Stimulated activated naive CD8-positive, alpha-beta T cell treated with anti-CD3 and anti-CD28 coated beads, Interleukin-15, amount 100 ng/mL, for 72 hours (primary cell): ENCODE measurements around the gene NANOGP8.

Source experiments
- ATAC-seq: fragments of 150-1000 bp; cut with Tn5 transposase; 2 replicates; pipeline ENCODE4 v1.10.0; 2021; ENCODE audit warnings: mild to moderate bottlenecking, moderate library complexity
- DNase-seq, 2 donors: peaks; one replicate each; pipeline ENCODE4 v3.0.0; 2021 to 2022
- H3K27ac Mint-ChIP-seq, 2 donors: one replicate each; pipeline ENCODE4 v1.8.0; 2022; ENCODE audit warnings: mild to moderate bottlenecking in 2 of 2, mixed read lengths in 2 of 2, moderate library complexity in 2 of 2
- H3K27me3 Mint-ChIP-seq: one replicate; pipeline ENCODE4 v1.8.0; 2022; ENCODE audit warnings: mixed read lengths
- H3K4me1 Mint-ChIP-seq: one replicate; pipeline ENCODE4 v1.8.0; 2022; ENCODE audit warnings: mild to moderate bottlenecking, mixed read lengths
- H3K4me3 Mint-ChIP-seq, 2 donors: one replicate each; pipeline ENCODE4 v1.8.0; 2022; ENCODE audit warnings: mild to moderate bottlenecking in 2 of 2, mixed read lengths in 2 of 2, moderate library complexity in 1 of 2
- H3K9me3 Mint-ChIP-seq, 2 donors: one replicate each; pipeline ENCODE4 v1.8.0; 2022; ENCODE audit warnings: mixed read lengths in 2 of 2

NANOGP8 gene

GRCh38 chr15:35080226-35080625 is 4.9 kb downstream of the NANOGP8 start:
- DNase-seq: no peak
- Mint-ChIP-seq H3K4me1 (no peaks in the 10 kb centered on the region), H3K9me3 (peaks cover 0 to 3% of the 10 kb centered on the region in 2 donors), H3K27ac (no peak overlapping the region), H3K27me3 (peaks cover 8% of the 10 kb centered on the region), H3K4me3 (no peak overlapping the region)
- ATAC-seq: no peak

GRCh38 chr15:35078221-35078915 is 6.7 kb downstream of the NANOGP8 start:
- no peak overlapping the region for H3K27ac Mint-ChIP-seq
- H3K4me3 Mint-ChIP-seq: no peak overlapping the region
- DNase-seq (peak; percentile 12 to 33), ATAC-seq (peak; percentile 45)
- no peaks in the 10 kb centered on the region for H3K4me1 Mint-ChIP-seq
- H3K9me3 Mint-ChIP-seq: peaks cover 0 to 3% of the 10 kb centered on the region in 2 donors
- peaks cover 8% of the 10 kb centered on the region for H3K27me3 Mint-ChIP-seq

GRCh38 chr15:35071106-35071505 is 14.0 kb downstream of the NANOGP8 start:
- H3K4me3 Mint-ChIP-seq: no peak overlapping the region
- H3K27me3 Mint-ChIP-seq: peaks cover 2% of the 10 kb centered on the region
- no peak for ATAC-seq
- no peak for DNase-seq
- H3K9me3 Mint-ChIP-seq: no peaks in the 10 kb centered on the region
- no peaks in the 10 kb centered on the region for H3K4me1 Mint-ChIP-seq
- H3K27ac Mint-ChIP-seq: no peak overlapping the region

DNA sequence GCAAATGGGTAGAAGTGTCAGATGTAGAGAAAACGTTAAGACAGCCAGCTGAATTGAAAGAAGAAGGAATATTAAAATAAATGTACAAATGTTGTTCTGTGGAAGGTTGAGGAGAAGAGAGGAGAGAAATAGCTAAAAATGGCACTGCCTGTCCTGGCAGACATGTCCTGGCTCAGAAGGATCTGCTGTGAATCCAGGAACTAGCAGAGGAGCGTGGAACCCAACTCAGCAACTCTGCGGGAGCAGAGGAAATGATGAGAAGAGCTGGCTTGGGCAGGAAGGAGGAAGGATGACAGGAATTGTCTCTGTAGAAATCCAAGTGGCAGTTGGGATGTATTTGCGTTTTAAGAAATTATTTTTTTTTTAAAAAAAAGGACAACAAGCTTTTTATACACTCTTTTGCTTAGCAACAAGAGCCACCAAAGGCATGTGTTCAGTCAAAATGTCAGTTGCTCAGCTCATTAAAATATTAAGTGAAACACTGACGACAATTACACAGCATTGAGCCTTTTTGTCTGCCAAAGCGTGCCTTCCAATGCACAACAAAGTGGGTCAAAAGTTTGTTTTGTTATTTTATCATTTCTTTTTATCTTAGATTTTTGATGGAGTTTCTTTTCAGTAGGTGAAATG is 16.1 kb downstream of the NANOGP8 start:
- ATAC-seq (no peak), DNase-seq (no peak)
- no peak overlapping the region for H3K4me3 Mint-ChIP-seq
- peak overlapping the region in 1 of 2 donors; percentile 50 for H3K27ac Mint-ChIP-seq
- no peaks in the 10 kb centered on the region for H3K4me1 Mint-ChIP-seq
- no peaks in the 10 kb centered on the region for H3K9me3 Mint-ChIP-seq
- H3K27me3 Mint-ChIP-seq: no peaks in the 10 kb centered on the region

DNA sequence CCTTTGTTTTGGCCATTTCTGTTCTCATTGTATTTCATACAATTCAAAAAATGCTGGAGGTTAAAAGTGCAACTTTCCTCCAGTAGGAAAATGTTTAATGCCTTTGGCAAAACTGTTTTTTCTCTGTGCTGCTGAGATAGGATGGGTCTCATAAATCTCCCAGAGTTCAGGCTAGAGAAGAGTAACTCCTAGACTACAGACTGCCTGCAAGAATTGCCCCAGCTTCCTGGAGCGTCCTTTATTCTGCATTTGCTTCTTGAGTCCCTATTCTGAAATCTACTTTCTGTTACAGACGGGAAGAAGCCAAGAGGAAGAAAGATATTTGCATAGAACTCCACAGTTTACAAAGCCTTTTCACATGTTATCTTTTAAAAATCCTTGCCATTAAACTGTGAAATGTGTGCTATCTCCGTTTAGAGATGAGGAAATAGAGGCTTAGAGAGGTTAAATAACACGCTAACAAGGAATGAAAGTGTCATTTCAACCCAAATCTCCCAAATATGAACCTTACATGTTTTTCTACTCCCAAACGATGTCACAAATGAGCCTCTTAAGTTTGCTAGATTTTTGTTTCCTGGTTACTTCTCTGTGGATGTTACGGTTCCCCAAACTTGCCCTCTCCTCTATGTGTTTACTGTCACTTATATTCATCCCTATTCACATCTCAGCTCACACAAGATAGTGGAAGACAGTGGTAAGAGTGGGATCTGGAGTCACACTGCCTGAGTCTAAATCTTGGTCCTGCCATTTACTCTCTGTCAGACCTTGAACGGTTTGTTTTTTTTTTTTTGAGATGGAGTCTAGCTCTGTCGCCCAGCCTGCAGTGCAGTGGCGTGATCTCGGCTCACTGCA is 17.4 kb downstream of the NANOGP8 start:
- no peaks in the 10 kb centered on the region for H3K27me3 Mint-ChIP-seq
- H3K9me3 Mint-ChIP-seq: no peaks in the 10 kb centered on the region
- no peak overlapping the region for H3K27ac Mint-ChIP-seq
- DNase-seq (no peak), ATAC-seq (no peak)
- no peaks in the 10 kb centered on the region for H3K4me1 Mint-ChIP-seq
- H3K4me3 Mint-ChIP-seq: no peak overlapping the region

GRCh38 chr15:35066094-35066493 is 19.0 kb downstream of the NANOGP8 start:
- H3K9me3 Mint-ChIP-seq: no peaks in the 10 kb centered on the region
- DNase-seq (no peak), ATAC-seq (no peak)
- H3K4me1 Mint-ChIP-seq: peaks cover 6% of the 10 kb centered on the region
- no peak overlapping the region for H3K27ac Mint-ChIP-seq
- no peaks in the 10 kb centered on the region for H3K27me3 Mint-ChIP-seq
- no peak overlapping the region for H3K4me3 Mint-ChIP-seq

GRCh38 chr15:35064576-35065190 is 20.4 kb downstream of the NANOGP8 start:
- Mint-ChIP-seq H3K27ac (no peak overlapping the region), H3K9me3 (no peaks in the 10 kb centered on the region), H3K27me3 (no peaks in the 10 kb centered on the region), H3K4me3 (no peak overlapping the region), H3K4me1 (peaks cover 6% of the 10 kb centered on the region)
- ATAC-seq (no peak), DNase-seq (no peak)

- Mint-ChIP-seq H3K4me3 (no peak overlapping the region), H3K4me1 (peaks cover 6% of the 10 kb centered on the region), H3K27ac (no peak overlapping the region), H3K9me3 (no peaks in the 10 kb centered on the region), H3K27me3 (no peaks in the 10 kb centered on the region)
- ATAC-seq: no peak
- no peak for DNase-seq
Observed at GRCh38 chr15:35062738-35063099, 22.4 kb downstream of the NANOGP8 start.

- Mint-ChIP-seq H3K27ac (no peak overlapping the region), H3K4me3 (no peak overlapping the region), H3K27me3 (no peaks in the 10 kb centered on the region), H3K4me1 (peaks cover 6% of the 10 kb centered on the region), H3K9me3 (no peaks in the 10 kb centered on the region)
- no peak for ATAC-seq
- no peak for DNase-seq
Observed at GRCh38 chr15:35061825-35062737, 23.0 kb downstream of the NANOGP8 start.

DNA sequence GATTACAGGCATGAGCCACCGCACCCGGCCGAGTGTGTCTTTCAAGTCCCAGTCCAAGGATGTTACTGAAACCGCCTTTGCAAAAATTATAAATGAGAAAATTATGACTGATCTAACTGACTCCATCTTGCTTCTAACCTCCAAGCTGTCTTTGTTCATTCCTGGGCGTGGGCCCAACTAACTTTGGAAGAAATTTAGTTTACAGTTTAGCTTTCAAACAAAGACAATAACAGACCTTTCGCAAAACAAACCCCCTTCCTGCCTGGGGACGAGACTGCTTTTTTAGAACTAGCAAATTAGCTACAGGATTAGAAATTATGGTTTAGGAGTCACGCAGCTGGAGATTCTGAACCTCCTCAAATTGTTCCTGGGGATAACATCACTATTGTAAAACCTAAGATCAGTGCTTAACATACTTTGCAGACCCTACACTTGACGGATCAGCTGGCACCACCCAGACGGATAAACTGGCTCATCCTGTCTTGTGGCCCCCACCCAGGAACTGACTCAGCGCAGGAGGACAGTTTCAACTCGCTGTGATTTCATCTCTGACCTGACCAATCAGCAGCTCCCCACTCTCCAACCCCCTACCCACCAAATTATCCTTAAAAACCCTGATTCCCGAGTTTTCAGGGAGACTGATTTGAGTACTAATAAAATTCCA is 23.8 kb downstream of the NANOGP8 start:
- no peak for ATAC-seq
- Mint-ChIP-seq H3K27ac (no peak overlapping the region), H3K27me3 (peaks cover 6% of the 10 kb centered on the region), H3K9me3 (no peaks in the 10 kb centered on the region), H3K4me3 (no peak overlapping the region), H3K4me1 (peaks cover 6% of the 10 kb centered on the region)
- no peak for DNase-seq

DNA sequence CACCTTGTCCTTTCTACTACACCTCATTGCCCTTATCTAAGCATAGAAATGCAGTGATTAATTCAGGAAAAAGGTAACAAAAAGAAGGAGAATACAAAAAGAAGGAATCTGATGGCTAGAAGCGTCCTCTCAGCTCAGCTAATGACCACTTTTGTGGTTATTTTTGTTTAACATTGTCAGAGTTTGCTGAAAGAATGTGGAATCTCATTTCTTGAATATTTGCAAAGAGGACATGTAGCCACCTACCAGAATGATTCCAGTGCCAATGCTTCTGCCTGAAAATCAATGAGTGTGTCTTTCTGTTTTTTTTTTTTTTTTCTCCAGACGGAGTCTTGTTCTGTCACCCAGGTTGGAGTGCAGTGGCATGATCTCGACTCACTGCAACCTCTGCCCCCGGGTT is 24.5 kb downstream of the NANOGP8 start:
- Mint-ChIP-seq H3K27me3 (peaks cover 6% of the 10 kb centered on the region), H3K4me1 (peaks cover 6% of the 10 kb centered on the region), H3K4me3 (no peak overlapping the region), H3K27ac (no peak overlapping the region), H3K9me3 (no peaks in the 10 kb centered on the region)
- ATAC-seq (no peak), DNase-seq (no peak)

GRCh38 chr15:35058534-35059054 is 26.5 kb downstream of the NANOGP8 start:
- H3K4me3 Mint-ChIP-seq: no peak overlapping the region

GRCh38 chr15:35055416-35056105 is 29.5 kb downstream of the NANOGP8 start:
- ATAC-seq: no peak
- Mint-ChIP-seq H3K4me1 (no peaks in the 10 kb centered on the region), H3K27me3 (peaks cover 6% of the 10 kb centered on the region), H3K27ac (no peak overlapping the region), H3K4me3 (no peak overlapping the region), H3K9me3 (no peaks in the 10 kb centered on the region)
- DNase-seq: no peak

More at GRCh38 chr15:35058534-35059054, 26.5 kb downstream of the NANOGP8 start:
- H3K9me3 Mint-ChIP-seq: no peaks in the 10 kb centered on the region
- DNase-seq (no peak), ATAC-seq (no peak)
- H3K4me1 Mint-ChIP-seq: peaks cover 6% of the 10 kb centered on the region
- H3K27me3 Mint-ChIP-seq: peaks cover 6% of the 10 kb centered on the region
- no peak overlapping the region for H3K27ac Mint-ChIP-seq

GRCh38 chr15:35054380-35054779 is 30.7 kb downstream of the NANOGP8 start:
- Mint-ChIP-seq H3K9me3 (no peaks in the 10 kb centered on the region), H3K27me3 (peaks cover 6% of the 10 kb centered on the region), H3K27ac (no peak overlapping the region), H3K4me3 (no peak overlapping the region), H3K4me1 (no peaks in the 10 kb centered on the region)
- DNase-seq: no peak
- no peak for ATAC-seq
